GM19099 (cell line): ENCODE measurements around the gene CRLF2.

Experiments
- POLR2A ChIP-seq: IDR thresholded peaks from 3 replicates; pipeline ENCODE4 v1.6.1; 2011; ENCODE audit warnings: low read depth; ENCODE audit not compliant: insufficient read length; ENCODE audit errors: extremely low read depth

Gene CRLF2

DNA sequence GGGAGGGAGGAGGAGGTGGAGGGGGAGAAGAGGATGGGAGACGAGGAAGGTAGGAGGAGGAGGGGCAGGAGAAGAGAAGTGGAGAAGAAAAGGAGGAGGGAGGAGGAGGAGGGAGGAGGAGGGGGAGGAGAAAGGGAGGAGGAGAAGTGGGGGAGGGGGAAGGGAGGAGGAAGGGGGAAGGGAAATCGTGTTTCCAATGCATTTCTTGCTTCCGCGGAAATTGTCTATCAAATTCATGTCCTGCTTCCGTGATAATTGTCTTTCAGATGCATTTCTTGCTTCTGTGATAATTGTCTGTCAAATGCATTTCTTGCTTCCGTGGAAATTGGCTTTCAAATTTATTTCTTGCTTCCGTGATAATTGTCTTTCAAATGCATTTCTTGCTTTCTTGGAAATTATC, 43.3 kb downstream of the CRLF2 start:
- no peak for TF ChIP-seq POLR2A

DNA sequence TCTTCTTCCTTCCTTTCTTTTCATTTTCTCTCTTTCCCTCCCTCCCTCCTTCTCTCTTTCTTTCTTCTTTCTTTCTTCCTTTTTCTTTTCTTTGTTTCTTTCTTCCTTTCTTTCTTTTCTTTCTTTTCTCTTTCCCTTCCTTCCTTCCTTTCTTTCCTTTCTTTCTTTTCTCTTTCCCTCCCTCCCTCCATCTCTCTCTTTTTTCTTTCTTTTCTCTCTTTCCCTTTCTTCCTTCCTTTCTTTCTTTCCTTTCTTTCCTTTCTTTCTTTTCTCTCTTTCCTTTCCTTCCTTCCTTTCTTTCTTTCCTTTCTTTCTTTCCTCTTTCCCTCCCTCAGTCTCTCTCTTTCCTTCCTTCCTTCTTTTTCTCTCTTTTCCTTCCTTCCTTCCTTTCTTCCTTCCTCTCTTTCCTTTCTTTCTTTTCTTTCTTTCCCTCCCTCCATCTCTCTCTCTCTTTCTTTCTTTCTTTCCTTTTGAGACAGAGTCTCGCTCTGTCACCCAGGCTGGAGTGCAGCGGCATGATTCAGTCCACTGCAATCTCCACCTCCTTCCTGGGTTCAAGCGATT, 44.4 kb downstream of the CRLF2 start:
- no peak for TF ChIP-seq POLR2A

DNA sequence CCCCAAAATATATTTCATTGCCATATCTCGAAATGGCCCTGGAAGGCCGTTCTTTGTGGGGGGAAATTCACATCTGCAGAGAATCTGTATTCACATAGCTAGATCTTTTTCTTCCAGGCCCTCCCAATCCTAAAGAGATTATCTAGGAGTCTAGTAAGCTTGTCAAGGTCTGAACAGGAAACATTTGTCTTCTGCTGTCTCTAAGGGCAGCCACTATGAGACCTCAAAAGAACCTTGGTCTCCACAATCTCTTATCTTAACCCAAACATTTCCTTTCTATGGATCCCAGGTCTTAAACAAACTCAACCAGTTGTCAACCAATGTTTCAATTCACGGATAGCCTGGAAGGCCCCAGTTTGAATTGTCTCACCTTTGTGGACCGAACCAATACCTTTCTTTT, 45.0 kb downstream of the CRLF2 start:
- TF ChIP-seq POLR2A = no peak

DNA sequence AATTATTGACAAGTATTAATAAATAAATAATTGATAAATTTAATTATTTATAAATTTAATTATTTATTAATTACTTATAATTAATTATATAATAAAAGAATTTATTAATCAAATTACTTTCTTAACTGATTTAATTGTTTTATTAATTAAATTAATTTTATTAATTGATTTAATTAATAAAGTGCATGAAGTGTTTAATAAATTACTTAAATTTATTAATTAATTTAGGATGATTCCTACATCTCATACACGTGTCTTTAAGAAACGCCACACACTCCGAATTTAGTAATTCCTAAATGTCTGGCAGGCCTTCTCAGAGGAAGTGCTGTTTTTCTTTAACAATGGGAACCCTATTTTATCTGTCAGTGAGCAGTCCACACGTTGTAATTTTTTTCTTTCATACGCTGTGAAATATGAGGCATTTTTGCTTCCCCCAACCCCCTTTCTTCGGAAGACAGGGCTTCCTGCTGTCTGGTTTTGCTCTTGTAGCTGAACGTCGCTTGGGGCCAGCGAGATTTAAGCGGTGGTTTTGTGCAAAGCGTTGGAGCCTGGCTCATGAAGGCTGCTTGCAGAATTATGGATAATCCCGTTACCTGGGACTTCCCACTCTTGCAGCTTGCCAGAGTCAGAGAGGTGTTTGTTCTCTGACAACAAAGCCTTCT, 46.8 kb downstream of the CRLF2 start:
- TF ChIP-seq POLR2A = no peak

DNA sequence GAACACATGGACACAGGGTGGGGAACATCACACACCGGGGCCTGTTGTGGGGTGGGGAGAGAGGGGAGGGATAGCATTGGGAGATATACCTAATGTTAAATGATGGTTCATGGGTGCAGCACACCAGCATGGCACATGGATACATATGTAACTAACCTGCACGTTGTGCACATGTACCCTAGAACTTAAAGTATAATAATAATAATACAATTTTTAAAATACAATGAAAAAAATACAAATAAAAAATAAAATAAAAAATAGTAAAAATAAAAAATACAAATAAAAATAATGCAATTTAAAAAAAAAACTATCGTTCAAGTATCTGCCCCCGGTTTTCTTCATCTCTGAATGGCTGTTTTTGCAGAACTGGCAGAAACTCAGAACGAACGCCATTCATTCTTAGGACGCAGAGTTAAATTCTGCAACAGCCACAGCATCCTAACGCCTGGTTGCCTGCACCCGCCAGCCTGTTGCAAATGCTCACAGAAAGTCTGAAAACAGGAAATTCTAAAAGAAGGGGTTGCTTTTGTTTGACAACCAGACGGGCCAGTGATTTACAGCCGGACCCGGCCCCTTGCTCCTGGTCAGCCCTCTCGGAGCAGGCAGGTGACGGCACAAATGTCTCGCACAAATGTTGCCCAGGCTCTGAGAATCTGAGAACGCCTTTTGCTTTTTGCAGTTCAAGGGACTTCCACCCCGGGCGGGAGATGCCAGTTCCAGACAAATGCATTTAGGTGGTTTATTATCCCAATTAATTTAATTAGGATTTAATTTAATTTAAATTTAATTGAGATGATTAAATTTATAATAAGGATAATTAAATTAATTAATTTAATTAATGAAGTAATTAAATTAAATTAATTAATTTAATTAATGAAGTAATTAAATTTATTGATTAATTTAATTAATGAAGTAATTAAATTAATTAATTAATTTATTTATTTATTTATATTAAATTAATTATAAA, 47.8 kb downstream of the CRLF2 start:
- no peak for TF ChIP-seq POLR2A

DNA sequence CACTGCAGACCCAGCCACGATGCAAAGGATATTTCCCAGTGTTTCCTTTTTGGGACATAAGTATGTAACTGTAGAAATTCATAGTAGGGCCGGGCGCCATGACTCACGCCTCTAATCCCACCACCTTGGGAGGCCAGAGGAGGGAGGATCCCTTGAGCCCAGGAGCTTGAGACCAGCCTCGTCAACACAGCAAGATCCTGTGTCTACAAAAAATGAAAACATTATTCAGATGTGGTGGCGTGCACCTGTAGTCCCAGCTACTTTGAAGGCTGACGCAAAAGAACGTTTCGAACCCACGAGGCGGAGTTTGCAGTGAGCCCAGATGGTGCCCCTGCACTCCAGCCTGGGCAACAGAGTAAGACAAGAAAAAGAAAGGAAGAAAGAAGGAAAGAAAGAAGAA, 49.2 kb downstream of the CRLF2 start:
- no peak for TF ChIP-seq POLR2A

DNA sequence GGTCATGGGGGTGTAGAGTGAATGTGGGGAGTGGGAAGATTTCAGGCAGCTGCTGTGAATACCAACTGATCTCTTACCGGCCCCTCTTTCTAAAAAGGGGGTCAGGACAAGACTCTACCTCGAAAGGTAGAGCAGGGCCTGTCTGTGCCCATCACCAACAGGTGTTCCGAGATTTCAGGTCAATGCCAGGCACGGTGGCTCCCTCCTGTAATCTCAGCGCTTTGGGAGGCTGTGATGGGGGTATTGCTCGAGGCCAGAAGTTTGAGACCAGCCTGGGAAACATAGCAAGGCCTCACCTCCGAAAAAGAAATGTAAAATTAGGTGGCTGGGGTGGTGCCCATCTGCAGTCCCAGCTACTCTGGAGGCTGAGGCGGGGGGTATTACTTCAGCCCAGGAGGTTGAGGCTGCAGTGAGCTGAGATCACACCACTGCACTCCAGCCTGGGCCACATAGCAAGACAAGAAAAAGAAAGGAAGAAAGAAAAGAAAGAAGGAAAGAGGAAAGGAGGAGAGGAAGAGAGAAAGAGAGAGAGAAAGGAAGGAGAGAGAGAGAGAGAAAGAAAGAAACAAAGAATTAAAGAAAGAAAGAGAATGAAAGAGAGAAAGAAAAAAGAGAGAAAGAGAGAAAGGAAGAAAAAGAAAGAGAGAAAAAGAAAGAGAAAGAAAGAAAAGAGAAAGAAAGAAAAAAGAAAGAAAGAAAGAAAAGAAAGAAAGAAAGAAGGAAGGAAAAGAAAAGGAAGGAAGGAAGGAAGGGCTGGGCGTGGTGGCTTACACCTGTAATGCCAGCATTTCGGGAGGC, 50.1 kb downstream of the CRLF2 start:
- TF ChIP-seq POLR2A = no peak

DNA sequence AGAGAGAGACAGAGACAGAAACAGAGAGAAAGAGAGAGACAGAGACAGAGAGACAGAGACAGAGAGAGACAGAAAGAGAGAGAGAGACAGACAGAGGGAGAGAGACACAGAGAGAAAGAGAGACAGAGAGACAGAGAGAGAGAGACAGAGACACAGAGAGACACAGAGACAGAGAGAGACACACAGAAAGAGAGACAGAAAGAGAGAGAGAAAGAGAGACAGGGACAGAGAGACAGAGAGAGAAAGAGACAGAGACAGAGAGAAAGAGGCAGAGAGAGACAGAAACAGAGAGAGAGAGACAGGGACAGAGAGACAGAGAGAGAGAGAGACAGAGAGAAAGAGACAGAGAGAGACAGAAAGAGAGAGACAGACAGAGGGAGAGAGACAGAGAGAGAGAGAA, 52.9 kb downstream of the CRLF2 start:
- TF ChIP-seq POLR2A = no peak

DNA sequence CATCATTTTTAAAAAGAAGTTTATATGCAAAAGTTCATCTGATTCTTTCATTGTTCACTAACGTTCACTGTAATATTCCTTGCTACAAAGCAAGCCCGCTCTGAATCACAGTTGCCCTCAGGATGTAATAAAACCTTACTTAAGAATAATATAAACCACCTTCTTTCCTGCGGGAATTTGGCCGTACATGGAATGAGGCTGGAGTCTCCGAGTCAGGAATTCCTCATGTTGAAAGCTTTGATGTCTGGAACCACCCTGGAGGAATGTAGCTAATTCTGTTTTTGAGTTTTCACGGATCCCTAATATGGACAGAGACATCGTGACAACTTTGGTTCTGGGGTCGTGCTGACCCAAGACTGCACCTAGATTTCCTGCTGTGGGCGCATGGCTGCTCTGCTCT, 58.5 kb downstream of the CRLF2 start:
- TF ChIP-seq POLR2A = no peak

DNA sequence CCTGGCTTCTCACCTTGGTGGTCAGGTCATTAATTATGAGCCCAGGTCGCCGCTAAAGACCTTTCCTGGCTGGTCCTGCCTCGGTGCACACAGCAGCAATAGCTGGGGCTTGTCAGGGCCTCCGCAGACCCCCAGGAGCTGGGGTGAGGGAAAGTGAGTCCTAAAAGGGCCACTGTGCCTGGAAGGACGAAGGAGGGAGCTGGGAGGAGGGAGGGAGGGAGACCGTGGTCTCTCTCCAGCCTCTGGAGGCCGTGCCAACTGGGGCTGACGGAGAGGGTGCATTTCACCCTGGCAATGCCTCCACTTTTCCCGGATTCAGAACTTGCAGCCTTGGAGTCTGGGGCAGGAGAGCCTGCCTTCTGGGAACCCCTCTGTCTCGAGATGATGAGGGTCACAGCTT, 60.4 kb downstream of the CRLF2 start:
- no peak for TF ChIP-seq POLR2A

DNA sequence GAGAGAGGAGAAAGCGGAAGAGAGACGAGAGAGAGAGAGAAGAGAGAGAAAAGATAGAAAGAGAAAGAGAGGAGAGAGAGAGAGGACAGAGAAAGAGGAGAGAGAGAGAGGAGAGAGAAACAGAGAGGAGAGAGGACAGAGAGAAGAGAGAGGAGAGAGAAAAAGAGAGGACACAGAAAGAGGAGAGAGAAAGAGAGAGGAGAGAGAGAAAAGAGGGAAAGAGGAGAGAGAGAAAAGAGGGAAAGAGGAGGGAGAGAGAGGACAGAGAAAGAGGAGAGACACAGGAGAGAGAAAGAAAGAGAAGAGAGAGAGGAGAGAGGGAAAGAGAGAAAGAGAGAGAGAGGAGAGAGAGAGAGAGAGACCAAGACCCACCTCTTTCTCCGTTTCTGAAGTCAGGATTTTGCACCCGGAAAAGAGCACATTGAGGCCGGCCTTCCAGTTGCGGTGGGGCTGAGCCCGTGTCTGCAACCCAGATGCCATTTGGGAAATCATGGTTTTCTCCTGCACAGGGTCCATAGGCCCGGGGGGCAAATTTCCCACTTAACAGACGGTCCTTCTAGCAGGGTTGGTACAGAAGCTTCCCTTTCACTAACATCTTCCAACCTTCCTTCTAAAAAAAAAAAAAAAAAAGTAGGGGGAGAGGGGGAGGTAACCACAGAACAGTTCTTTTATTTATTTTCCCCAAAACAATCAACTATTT, 60.9 kb downstream of the CRLF2 start:
- TF ChIP-seq POLR2A = no peak

DNA sequence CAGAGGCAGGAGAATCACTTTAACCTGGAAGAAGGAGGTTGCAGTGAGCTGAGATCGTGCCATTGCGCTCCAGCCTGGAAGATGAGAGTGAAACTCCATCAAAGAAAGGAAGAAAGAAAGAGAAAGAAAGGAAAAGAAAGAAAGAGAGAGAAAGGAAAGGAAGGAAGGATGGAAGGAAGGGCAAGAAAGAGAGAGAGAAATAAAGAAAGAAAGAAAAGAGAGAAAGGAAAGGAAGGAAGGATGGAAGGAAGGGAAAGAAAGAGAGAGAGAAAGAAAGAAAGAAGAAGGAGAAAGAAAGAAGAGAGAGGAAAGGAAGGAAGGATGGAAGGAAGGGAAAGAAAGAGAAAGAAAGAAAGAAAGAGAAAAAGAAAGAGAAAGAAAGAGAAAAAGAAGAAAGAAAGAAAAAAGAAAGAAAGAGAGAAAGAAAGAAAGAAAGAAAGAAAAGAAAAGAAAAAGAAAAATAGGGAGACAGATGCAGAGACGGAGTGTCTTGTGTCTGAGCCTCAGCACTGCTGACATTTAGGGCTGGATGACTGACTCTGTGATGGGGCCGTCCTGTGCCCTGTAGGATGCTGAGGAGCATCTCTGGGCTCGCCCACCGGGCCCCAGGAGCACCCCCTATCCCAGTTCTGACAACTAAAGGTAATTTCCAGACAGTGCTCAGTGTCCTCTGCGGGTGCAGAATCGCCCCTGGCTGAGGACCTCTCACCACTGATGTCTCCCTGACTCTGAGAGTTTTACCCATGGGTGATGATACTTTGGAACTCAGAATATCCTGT, 61.7 kb downstream of the CRLF2 start:
- TF ChIP-seq POLR2A = no peak

DNA sequence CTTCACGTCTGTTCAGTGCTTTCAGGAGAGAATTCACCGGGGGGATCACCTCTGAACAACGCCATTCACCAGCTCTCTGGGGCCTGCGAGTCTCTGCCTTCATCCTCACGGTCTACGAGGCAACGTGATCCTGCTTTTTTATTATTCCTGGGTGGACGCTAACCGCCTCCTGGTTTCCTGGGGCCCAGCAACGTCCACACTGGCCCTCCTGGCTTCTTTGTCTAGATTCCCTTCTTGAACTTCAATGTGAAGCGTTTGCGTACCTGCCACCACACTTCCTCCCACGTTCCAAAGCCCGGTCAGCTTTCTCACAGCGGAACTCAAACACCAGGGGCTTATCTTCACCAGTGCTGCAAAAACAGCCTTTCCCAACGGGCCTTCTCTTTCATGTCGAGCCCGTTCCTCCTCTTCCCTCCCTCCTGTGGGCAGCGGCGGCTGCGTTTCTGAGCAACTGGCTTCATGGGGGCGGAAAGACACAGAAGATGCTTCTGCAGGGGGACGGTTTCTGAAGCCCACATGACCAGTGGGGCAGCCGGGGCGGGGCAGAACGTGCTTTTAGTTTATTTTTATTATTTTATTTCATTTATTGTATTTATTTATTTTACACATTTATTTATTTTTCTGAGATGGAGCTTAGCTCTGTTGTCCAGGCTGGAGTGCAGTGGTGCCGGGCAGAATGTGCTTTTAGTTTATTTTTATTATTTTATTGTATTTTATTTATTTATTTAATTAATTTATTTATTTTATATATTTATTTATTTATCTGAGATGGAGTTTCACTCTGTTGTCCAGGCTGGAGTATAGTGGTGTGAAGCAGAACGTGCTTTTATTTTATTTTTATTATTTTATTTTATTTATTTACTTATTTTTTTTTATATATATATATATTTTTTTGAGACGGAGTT, 64.6 kb downstream of the CRLF2 start:
- TF ChIP-seq POLR2A = no peak
